Ovary (tissue), 3 donors: ENCODE data around the gene ENPP6.

Experiments
- EP300 ChIP-seq: sonication (generic); formaldehyde crosslinking; IDR thresholded peaks from one replicate; pipeline ENCODE4 v1.6.1; 2017; ENCODE audit warnings: antibody characterized with exemption
- TF ChIP-seq, protein P1 (sequence below), 3 donors: fragments of 450-650 bp in 2 of 3; fragments of 200-600 bp in 1 of 3; IDR thresholded peaks; one replicate each; pipeline versions ENCODE4 v1.5.1 to v1.8.0; 2016 to 2022; ENCODE audit warnings: antibody characterized with exemption in 3 of 3, mild to moderate bottlenecking in 1 of 3
- donor health status: DM: no; HTN: no; CAD: no.

DNA sequence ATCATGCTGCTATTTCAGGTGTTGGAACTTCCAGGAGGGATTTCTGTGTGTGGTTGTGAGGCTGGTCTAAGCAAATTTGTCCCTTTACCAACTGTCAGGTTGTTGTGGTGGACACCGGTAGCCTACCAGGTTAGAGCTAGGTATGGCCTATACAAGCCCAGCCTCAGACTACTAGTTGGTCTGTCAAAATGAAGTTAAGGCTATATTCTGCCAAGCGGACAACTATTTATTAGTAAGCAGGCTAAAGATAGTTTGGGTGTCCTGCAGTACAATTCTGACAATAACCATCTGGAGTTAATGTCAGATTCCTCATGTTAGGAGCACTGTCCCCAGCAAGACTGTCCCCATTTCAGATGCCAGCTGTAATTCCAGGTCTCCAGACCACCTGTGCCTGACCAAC lies 13.9 kb upstream of the ENPP6 start:
- TF ChIP-seq, protein P1, sequence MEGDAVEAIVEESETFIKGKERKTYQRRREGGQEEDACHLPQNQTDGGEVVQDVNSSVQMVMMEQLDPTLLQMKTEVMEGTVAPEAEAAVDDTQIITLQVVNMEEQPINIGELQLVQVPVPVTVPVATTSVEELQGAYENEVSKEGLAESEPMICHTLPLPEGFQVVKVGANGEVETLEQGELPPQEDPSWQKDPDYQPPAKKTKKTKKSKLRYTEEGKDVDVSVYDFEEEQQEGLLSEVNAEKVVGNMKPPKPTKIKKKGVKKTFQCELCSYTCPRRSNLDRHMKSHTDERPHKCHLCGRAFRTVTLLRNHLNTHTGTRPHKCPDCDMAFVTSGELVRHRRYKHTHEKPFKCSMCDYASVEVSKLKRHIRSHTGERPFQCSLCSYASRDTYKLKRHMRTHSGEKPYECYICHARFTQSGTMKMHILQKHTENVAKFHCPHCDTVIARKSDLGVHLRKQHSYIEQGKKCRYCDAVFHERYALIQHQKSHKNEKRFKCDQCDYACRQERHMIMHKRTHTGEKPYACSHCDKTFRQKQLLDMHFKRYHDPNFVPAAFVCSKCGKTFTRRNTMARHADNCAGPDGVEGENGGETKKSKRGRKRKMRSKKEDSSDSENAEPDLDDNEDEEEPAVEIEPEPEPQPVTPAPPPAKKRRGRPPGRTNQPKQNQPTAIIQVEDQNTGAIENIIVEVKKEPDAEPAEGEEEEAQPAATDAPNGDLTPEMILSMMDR (IDR thresholded peaks at IDR 0.05): no peak
- no peak for TF ChIP-seq EP300
